H9 (cell line): Measurements from ENCODE around the gene SLC24A3. TPM values are rescaled to one million over a fixed set of nuclear protein-coding genes. Genes with fewer than 3 reads are reported as not detected.

Experiments used
- DNase-seq: peaks from one replicate; pipeline ENCODE4 v3.0.0-alpha.2; 2017
- H2AFZ ChIP-seq: one replicate; pipeline ENCODE4 v1.6.1; 2013; ENCODE audit warnings: mild to moderate bottlenecking, low read length, control low read depth, moderate library complexity
- H2AK5ac ChIP-seq: 2 replicates; pipeline ENCODE4 v1.6.1; 2013; ENCODE audit warnings: low read length, control low read depth, mixed read lengths; ENCODE audit not compliant: insufficient read length
- H2BK120ac ChIP-seq: one replicate; pipeline ENCODE4 v1.6.1; 2013; ENCODE audit warnings: low read depth, mild to moderate bottlenecking, low read length, control low read depth, inconsistent platforms; ENCODE audit not compliant: poor library complexity, severe bottlenecking
- H2BK12ac ChIP-seq: 2 replicates; pipeline ENCODE4 v1.6.1; 2013; ENCODE audit warnings: low read length, control low read depth, mixed read lengths, low read depth; ENCODE audit not compliant: insufficient read length
- H2BK15ac ChIP-seq: 2 replicates; pipeline ENCODE4 v1.6.1; 2013; ENCODE audit warnings: low read depth, low read length, control low read depth
- H2BK20ac ChIP-seq: one replicate; pipeline ENCODE4 v1.6.1; 2013; ENCODE audit warnings: low read depth, mild to moderate bottlenecking, low read length, control low read depth, inconsistent platforms; ENCODE audit not compliant: poor library complexity, severe bottlenecking
- H2BK5ac ChIP-seq: 2 replicates; pipeline ENCODE4 v1.6.1; 2013; ENCODE audit warnings: low read length, control low read depth, mixed read lengths; ENCODE audit not compliant: insufficient read length
- H3K14ac ChIP-seq: 2 replicates; pipeline ENCODE4 v1.6.1; 2013; ENCODE audit warnings: low read length, control low read depth; ENCODE audit not compliant: insufficient read depth
- H3K18ac ChIP-seq: 2 replicates; pipeline ENCODE4 v1.6.1; 2013; ENCODE audit warnings: low read depth, mild to moderate bottlenecking, mixed read lengths, low read length, control low read depth; ENCODE audit not compliant: insufficient read length
- H3K23ac ChIP-seq: 2 replicates; pipeline ENCODE4 v1.6.1; 2013; ENCODE audit warnings: low read length, control low read depth, mixed read lengths, low read depth; ENCODE audit not compliant: insufficient read length
- H3K23me2 ChIP-seq: 2 replicates; pipeline ENCODE4 v1.6.1; 2013; ENCODE audit warnings: low read depth, mild to moderate bottlenecking, mixed read lengths, low read length, control low read depth; ENCODE audit not compliant: insufficient read length, poor library complexity, severe bottlenecking
- H3K27ac ChIP-seq: 2 replicates; pipeline ENCODE4 v1.5.1; 2013; ENCODE audit warnings: low read length, control low read depth, mixed read lengths, low read depth; ENCODE audit not compliant: insufficient read length
- H3K27me3 ChIP-seq: 2 replicates; pipeline ENCODE4 v1.6.1; 2013; ENCODE audit warnings: low read length, control low read depth, inconsistent platforms; ENCODE audit not compliant: insufficient read depth
- H3K4ac ChIP-seq: 2 replicates; pipeline ENCODE4 v1.6.1; 2013; ENCODE audit warnings: low read depth, mild to moderate bottlenecking, control low read depth, inconsistent platforms, low read length, moderate library complexity
- H3K4me1 ChIP-seq: 2 replicates; pipeline ENCODE4 v1.6.1; 2013; ENCODE audit warnings: low read length, control low read depth, inconsistent platforms; ENCODE audit not compliant: insufficient read depth
- H3K4me2 ChIP-seq: 2 replicates; pipeline ENCODE4 v1.6.1; 2013; ENCODE audit warnings: low read length, control low read depth, mixed read lengths; ENCODE audit not compliant: insufficient read length, insufficient read depth
- H3K56ac ChIP-seq: 2 replicates; pipeline ENCODE4 v1.6.1; 2013; ENCODE audit warnings: low read depth, mild to moderate bottlenecking, mixed read lengths, low read length, control low read depth; ENCODE audit not compliant: insufficient read length
- H3K79me1 ChIP-seq: 2 replicates; pipeline ENCODE4 v1.6.1; 2013; ENCODE audit warnings: low read depth, mild to moderate bottlenecking, moderate library complexity, low read length, control low read depth, inconsistent platforms; ENCODE audit not compliant: insufficient read depth, poor library complexity, severe bottlenecking
- H3K79me2 ChIP-seq: 2 replicates; pipeline ENCODE4 v1.6.1; 2013; ENCODE audit warnings: low read length, control low read depth, inconsistent platforms; ENCODE audit not compliant: insufficient read depth
- H3K9ac ChIP-seq: 2 replicates; pipeline ENCODE4 v1.6.1; 2013; ENCODE audit warnings: low read length, control low read depth, mixed read lengths; ENCODE audit not compliant: insufficient read length; ENCODE audit errors: extremely low read depth
- H3K9me3 ChIP-seq: one replicate; pipeline ENCODE4 v1.6.1; 2013; ENCODE audit warnings: low read depth, low read length, inconsistent platforms; ENCODE audit not compliant: control insufficient read depth
- H3T11ph ChIP-seq: one replicate; pipeline ENCODE4 v1.6.1; 2013; ENCODE audit warnings: mild to moderate bottlenecking, low read length, control low read depth, inconsistent platforms
- H4K20me1 ChIP-seq: one replicate; pipeline ENCODE4 v1.6.1; 2013; ENCODE audit not compliant: control insufficient read depth, insufficient read length, insufficient read depth
- H4K5ac ChIP-seq: 2 replicates; pipeline ENCODE4 v1.6.1; 2013; ENCODE audit warnings: low read depth, mild to moderate bottlenecking, mixed read lengths, low read length, control low read depth; ENCODE audit not compliant: insufficient read length
- H4K8ac ChIP-seq: replicated peaks from 2 replicates; pipeline ENCODE4 v1.6.1; 2013; ENCODE audit warnings: low read length, control low read depth, mixed read lengths, low read depth; ENCODE audit not compliant: insufficient read length
- H4K91ac ChIP-seq: 2 replicates; pipeline ENCODE4 v1.6.1; 2013; ENCODE audit warnings: low read depth, mild to moderate bottlenecking, moderate library complexity, mixed read lengths, low read length, control low read depth; ENCODE audit not compliant: insufficient read length
- H3K27ac Mint-ChIP-seq, 3 experiments: 2 replicates in 2 of 3; 3 replicates in 1 of 3; pipeline ENCODE4 v1.8.0; 2020 to 2021; ENCODE audit warnings: mixed read lengths in 3 of 3, mild to moderate bottlenecking in 1 of 3, moderate library complexity in 1 of 3
- H3K27me3 Mint-ChIP-seq: 2 replicates; pipeline ENCODE4 v1.8.0; 2021; ENCODE audit warnings: low read depth, mild to moderate bottlenecking, moderate library complexity, mixed read lengths
- H3K36me3 Mint-ChIP-seq, 3 experiments: 2 replicates in 2 of 3; 3 replicates in 1 of 3; pipeline ENCODE4 v1.8.0; 2020 to 2021; ENCODE audit warnings: low read depth in 3 of 3, mixed read lengths in 3 of 3; ENCODE audit not compliant: insufficient read depth in 1 of 3
- H3K4me1 Mint-ChIP-seq, 2 experiments: 2 replicates each; pipeline ENCODE4 v1.8.0; 2020; ENCODE audit warnings: mixed read lengths in 2 of 2
- H3K4me3 Mint-ChIP-seq, 2 experiments: 2 replicates in 1 of 2; 3 replicates in 1 of 2; pipeline ENCODE4 v1.8.0; 2020 to 2021; ENCODE audit warnings: mild to moderate bottlenecking in 2 of 2, mixed read lengths in 2 of 2, moderate library complexity in 1 of 2
- H3K9me3 Mint-ChIP-seq, 2 experiments: 2 replicates in 1 of 2; 3 replicates in 1 of 2; pipeline ENCODE4 v1.8.0; 2020; ENCODE audit warnings: mild to moderate bottlenecking in 2 of 2, mixed read lengths in 2 of 2, moderate library complexity in 1 of 2
- WGBS: extraction: QIAGEN DNeasy Blood & Tissue Kit; methylation state at CpG from one replicate; pipeline ENCODE4 v1.1.7; 2013; ENCODE audit warnings: missing lambda C conversion rate, low lambda C conversion rate, mixed read lengths; ENCODE audit not compliant: insufficient read length; ENCODE audit errors: extremely low coverage; 5-methylcytosine and 5-hydroxymethylcytosine counted together
- total RNA-seq: library from RNA; stranded (reverse); gene quantifications from 2 replicates; pipeline ENCODE4 v1.2.1, GENCODE V29; 2021
- TF ChIP-seq, protein P1 (sequence below): fragments of 200-600 bp; sonication (generic); conservative IDR thresholded peaks from 3 replicates; pipeline ENCODE4 v1.8.0; 2021; ENCODE audit warnings: antibody characterized with exemption, mild to moderate bottlenecking

Gene SLC24A3
- total RNA-seq, 1 experiment from 2014 or later = 0.83 TPM

GRCh38 chr20:19271879-19272651 is 59.6 kb downstream of the SLC24A3 start:
- H3K14ac ChIP-seq = no peak overlapping the region; the same call in 1 of the 2 replicates
- no peaks in the 10 kb centered on the region for H3K27me3 ChIP-seq
- H2AK5ac ChIP-seq = no peak overlapping the region
- no peaks in the 10 kb centered on the region; the same call in 1 of the 2 replicates for H3K27me3 Mint-ChIP-seq
- no peak overlapping the region for H2BK5ac ChIP-seq
- H3K4me3 Mint-ChIP-seq = no peak overlapping the region
- H3K4ac ChIP-seq = no peak overlapping the region
- no peak overlapping the region for H4K91ac ChIP-seq
- H4K5ac ChIP-seq = no peak overlapping the region
- no peak overlapping the region for H3T11ph ChIP-seq
- no peak overlapping the region for H2BK12ac ChIP-seq
- DNase-seq = no peak
- H3K9me3 Mint-ChIP-seq = no peaks in the 10 kb centered on the region
- no peak overlapping the region for H3K23ac ChIP-seq
- H2AFZ ChIP-seq = no peak overlapping the region
- no peak overlapping the region for H2BK20ac ChIP-seq
- TF ChIP-seq, protein P1, sequence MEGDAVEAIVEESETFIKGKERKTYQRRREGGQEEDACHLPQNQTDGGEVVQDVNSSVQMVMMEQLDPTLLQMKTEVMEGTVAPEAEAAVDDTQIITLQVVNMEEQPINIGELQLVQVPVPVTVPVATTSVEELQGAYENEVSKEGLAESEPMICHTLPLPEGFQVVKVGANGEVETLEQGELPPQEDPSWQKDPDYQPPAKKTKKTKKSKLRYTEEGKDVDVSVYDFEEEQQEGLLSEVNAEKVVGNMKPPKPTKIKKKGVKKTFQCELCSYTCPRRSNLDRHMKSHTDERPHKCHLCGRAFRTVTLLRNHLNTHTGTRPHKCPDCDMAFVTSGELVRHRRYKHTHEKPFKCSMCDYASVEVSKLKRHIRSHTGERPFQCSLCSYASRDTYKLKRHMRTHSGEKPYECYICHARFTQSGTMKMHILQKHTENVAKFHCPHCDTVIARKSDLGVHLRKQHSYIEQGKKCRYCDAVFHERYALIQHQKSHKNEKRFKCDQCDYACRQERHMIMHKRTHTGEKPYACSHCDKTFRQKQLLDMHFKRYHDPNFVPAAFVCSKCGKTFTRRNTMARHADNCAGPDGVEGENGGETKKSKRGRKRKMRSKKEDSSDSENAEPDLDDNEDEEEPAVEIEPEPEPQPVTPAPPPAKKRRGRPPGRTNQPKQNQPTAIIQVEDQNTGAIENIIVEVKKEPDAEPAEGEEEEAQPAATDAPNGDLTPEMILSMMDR = no peak
- no CpG with 5 or more reads among the region's 7 CpGs for WGBS
- H3K56ac ChIP-seq = no peak overlapping the region
- peaks cover 7 to 11% of the 10 kb centered on the region in 2 experiments; a peak in 2 of 4 replicates for H3K4me1 Mint-ChIP-seq
- no peak overlapping the region for H3K18ac ChIP-seq
- H3K4me2 ChIP-seq = no peak overlapping the region
- H3K9ac ChIP-seq = no peak overlapping the region
- no peaks in the 10 kb centered on the region for H4K20me1 ChIP-seq
- H3K36me3 Mint-ChIP-seq = no peaks in the 10 kb centered on the region
- no peaks in the 10 kb centered on the region for H3K79me1 ChIP-seq
- H4K8ac ChIP-seq = no peak overlapping the region
- no peaks in the 10 kb centered on the region for H3K79me2 ChIP-seq
- no peaks in the 10 kb centered on the region for H3K9me3 ChIP-seq
- no peaks in the 10 kb centered on the region for H3K4me1 ChIP-seq
- H2BK120ac ChIP-seq = no peak overlapping the region
- no peak overlapping the region for H3K27ac ChIP-seq
- H2BK15ac ChIP-seq = no peak overlapping the region
- no peaks in the 10 kb centered on the region for H3K23me2 ChIP-seq
- no peak overlapping the region for H3K27ac Mint-ChIP-seq
